Loucy (cell line): Measurements from ENCODE around the gene SGPP1.

Source experiments
- H2AFZ ChIP-seq: fragments of 200-600 bp; sonication (generic); 2 replicates; pipeline ENCODE4 v1.6.0; 2016; ENCODE audit warnings: antibody characterized with exemption, mild to moderate bottlenecking, low read length, moderate library complexity
- H3F3A ChIP-seq: fragments of 200-600 bp; 2 replicates; pipeline ENCODE4 v1.6.0; 2016; ENCODE audit warnings: antibody characterized with exemption, low read depth, mild to moderate bottlenecking
- H3K27me3 ChIP-seq: fragments of 200-600 bp; sonication (generic); 2 replicates; pipeline ENCODE4 v1.6.1; 2014; ENCODE audit warnings: low read length, mild to moderate bottlenecking; ENCODE audit not compliant: insufficient read depth, poor library complexity, severe bottlenecking
- H3K36me3 ChIP-seq: fragments of 200-600 bp; sonication (generic); 2 replicates; pipeline ENCODE4 v1.6.1; 2016; ENCODE audit warnings: low read length; ENCODE audit not compliant: insufficient read depth
- H3K4me1 ChIP-seq: fragments of 200-600 bp; sonication (generic); 2 replicates; pipeline ENCODE4 v1.5.1; 2014; ENCODE audit warnings: low read length, mild to moderate bottlenecking; ENCODE audit not compliant: insufficient read depth, poor library complexity, severe bottlenecking
- H3K4me2 ChIP-seq: fragments of 200-600 bp; sonication (generic); 2 replicates; pipeline ENCODE4 v1.6.0; 2014; ENCODE audit warnings: antibody characterized with exemption, low read length, low read depth, mild to moderate bottlenecking; ENCODE audit not compliant: poor library complexity, severe bottlenecking
- H3K4me3 ChIP-seq: fragments of 200-600 bp; sonication (generic); 2 replicates; pipeline ENCODE4 v1.5.1; 2014; ENCODE audit warnings: low read length, mild to moderate bottlenecking, mixed read lengths; ENCODE audit not compliant: poor library complexity, severe bottlenecking
- H3K79me2 ChIP-seq: fragments of 200-600 bp; sonication (generic); 2 replicates; pipeline ENCODE4 v1.6.1; 2014; ENCODE audit warnings: low read length; ENCODE audit not compliant: insufficient read depth
- H3K9ac ChIP-seq: fragments of 200-600 bp; sonication (generic); 2 replicates; pipeline ENCODE4 v1.6.0; 2014; ENCODE audit warnings: mild to moderate bottlenecking, low read depth, low read length, moderate library complexity; ENCODE audit not compliant: poor library complexity, severe bottlenecking
- H3K9me2 ChIP-seq: fragments of 200-600 bp; sonication (generic); replicated peaks from 2 replicates; pipeline ENCODE4 v1.6.1; 2016; ENCODE audit warnings: low read depth, low read length, mixed read lengths
- H3K9me3 ChIP-seq: fragments of 200-600 bp; sonication (generic); 2 replicates; pipeline ENCODE4 v1.6.1; 2014; ENCODE audit warnings: mild to moderate bottlenecking, antibody characterized with exemption, low read length, low read depth; ENCODE audit not compliant: insufficient read depth
- H4K20me1 ChIP-seq: fragments of 200-600 bp; sonication (generic); 2 replicates; pipeline ENCODE4 v1.6.0; 2014; ENCODE audit warnings: antibody characterized with exemption, low read length, mild to moderate bottlenecking; ENCODE audit not compliant: insufficient read depth, poor library complexity, severe bottlenecking
- CTCF ChIP-seq: fragments of 200-600 bp; sonication (generic); conservative IDR thresholded peaks from 2 replicates; pipeline ENCODE4 v1.5.1; 2014; ENCODE audit warnings: mild to moderate bottlenecking, antibody characterized with exemption, low read length
- EZH2phosphoT487 ChIP-seq: fragments of 200-600 bp; IDR thresholded peaks from 2 replicates; pipeline ENCODE4 v1.6.1; 2018; ENCODE audit warnings: antibody characterized with exemption, mild to moderate bottlenecking, moderate library complexity, borderline replicate concordance

SGPP1 gene

GRCh38 chr14:63764103-63764502 is 36.2 kb upstream of the SGPP1 start:
- Histone ChIP-seq H4K20me1 (no peaks in the 10 kb centered on the region), H3K9me2 (no peaks in the 10 kb centered on the region), H3K4me2 (no peak overlapping the region), H3K27me3 (no peaks in the 10 kb centered on the region), H2AFZ (no peak overlapping the region), H3K9ac (no peak overlapping the region), H3K36me3 (no peaks in the 10 kb centered on the region), H3K9me3 (no peaks in the 10 kb centered on the region), H3F3A (no peaks in the 10 kb centered on the region), H3K4me3 (no peak overlapping the region), H3K4me1 (peaks cover 10% of the 10 kb centered on the region), H3K79me2 (no peaks in the 10 kb centered on the region)
- no peak for TF ChIP-seq CTCF
- no peak for TF ChIP-seq EZH2phosphoT487

GRCh38 chr14:63761351-63762117 is 33.7 kb upstream of the SGPP1 start:
- Histone ChIP-seq H3K4me3 (no peak overlapping the region), H3K9me3 (no peaks in the 10 kb centered on the region), H3K4me1 (peaks cover 11% of the 10 kb centered on the region), H3K4me2 (no peak overlapping the region), H3K79me2 (no peaks in the 10 kb centered on the region), H3K36me3 (no peaks in the 10 kb centered on the region), H3K27me3 (no peaks in the 10 kb centered on the region), H3F3A (no peaks in the 10 kb centered on the region), H3K9me2 (no peaks in the 10 kb centered on the region), H4K20me1 (no peaks in the 10 kb centered on the region), H3K9ac (no peak overlapping the region), H2AFZ (0 out of 2 replicates have a peak overlapping the region, but pooled peaks have one; percentile 51)
- TF ChIP-seq CTCF (no peak), EZH2phosphoT487 (no peak)

DNA sequence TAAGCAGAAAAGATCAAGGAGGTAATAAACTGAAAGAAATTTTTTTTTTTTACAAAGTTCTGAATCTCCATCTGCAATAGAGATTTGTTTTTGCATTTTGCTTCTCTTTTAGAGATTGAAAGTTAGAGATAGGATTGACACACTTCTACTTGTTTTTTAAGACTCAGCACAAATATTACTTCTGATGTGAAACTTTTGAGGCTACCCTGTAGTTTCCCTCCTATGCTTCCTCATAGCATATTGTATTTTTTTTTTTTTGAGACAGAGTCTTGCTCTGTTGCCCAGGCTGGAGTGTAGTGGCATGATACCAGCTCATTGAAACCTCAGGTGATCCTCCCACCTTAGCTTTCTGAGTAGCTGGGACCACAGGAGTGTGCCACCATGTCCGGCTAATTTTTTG is 32.1 kb upstream of the SGPP1 start:
- H3K4me3 ChIP-seq: peak overlapping the region; percentile 44
- peak overlapping the region; percentile 38 for H3K9ac ChIP-seq
- no peaks in the 10 kb centered on the region for H3K79me2 ChIP-seq
- H3K4me2 ChIP-seq: peak overlapping the region; percentile 57
- H3K27me3 ChIP-seq: no peaks in the 10 kb centered on the region
- H3K9me2 ChIP-seq: no peaks in the 10 kb centered on the region
- TF ChIP-seq EZH2phosphoT487: no peak
- TF ChIP-seq CTCF: no peak
- H2AFZ ChIP-seq: peak overlapping the region; percentile 90
- H3F3A ChIP-seq: no peaks in the 10 kb centered on the region
- H3K4me1 ChIP-seq: peaks cover 11% of the 10 kb centered on the region
- no peaks in the 10 kb centered on the region for H3K36me3 ChIP-seq
- H3K9me3 ChIP-seq: no peaks in the 10 kb centered on the region
- H4K20me1 ChIP-seq: no peaks in the 10 kb centered on the region
